Pancreas (tissue), 10 donors: ENCODE data around the gene TSSC4. TPM values are rescaled to one million over a fixed set of nuclear protein-coding genes. Genes with fewer than 3 reads are reported as not detected.

Source experiments
- ATAC-seq, 4 donors: fragments of 200-7000 bp; cut with Tn5 transposase; one replicate each; pipeline versions ENCODE4 v1.8.0 to v1.9.1; 2020; ENCODE audit warnings: mild to moderate bottlenecking in 4 of 4, moderate library complexity in 4 of 4
- DNase-seq, 6 donors: peaks; one replicate each; pipeline ENCODE4 v3.0.0-alpha.2; 2020
- FAIRE-seq: peaks from 2 replicates; lab custom pipeline; 2012; peaks lifted over from hg19 to GRCh38; lab: Jason Lieb, UNC
- H3K27ac ChIP-seq, 4 donors: fragments of 200-600 bp; sonication (generic); 1 replicate in 3 of 4; 2 replicates in 1 of 4; pipeline versions ENCODE4 v1.5.0 to v1.8.0; 2020
- H3K27me3 ChIP-seq, 4 donors: fragments of 200-600 bp; one replicate each; pipeline ENCODE4 v1.8.0; 2021
- H3K36me3 ChIP-seq, 3 donors: fragments of 200-600 bp; sonication (generic) in 1 of 3; one replicate each; pipeline versions ENCODE4 v1.5.0 to v1.8.0; 2020 to 2021
- H3K4me1 ChIP-seq, 3 donors: fragments of 200-600 bp; one replicate each; pipeline ENCODE4 v1.8.0; 2021
- H3K4me3 ChIP-seq, 4 donors: fragments of 200-600 bp; sonication (generic) in 2 of 4; one replicate each; pipeline versions ENCODE4 v1.5.0 to v1.8.0; 2020 to 2021
- H3K9me3 ChIP-seq, 4 donors: fragments of 200-600 bp; one replicate each; pipeline ENCODE4 v1.8.0; 2021
- CTCF ChIP-seq, 4 donors: fragments of 200-600 bp; sonication (generic) in 3 of 4; IDR thresholded peaks; one replicate each; pipeline versions ENCODE4 v1.5.0 to v1.8.0; 2021; ENCODE audit warnings: antibody characterized with exemption in 4 of 4
- WGBS, 2 donors: extraction: QIAGEN DNeasy Blood & Tissue Kit; methylation state at CpG; one replicate each; pipeline ENCODE4 v1.1.7; 2013; 5-methylcytosine and 5-hydroxymethylcytosine counted together
- intact Hi-C, 3 donors: fragments of 100-400 bp; cut with DNase I; formaldehyde crosslinking; loops; one replicate each; pipeline versions ENCODE4 v1.11.1 to v1.14.2; 2022
- polyA plus RNA-seq, 2 donors: library from polyadenylated mRNA; stranded (reverse); fragments of 200-250 nt; gene quantifications; one replicate each; pipeline ENCODE4 v1.2.3, GENCODE V29; 2013
- total RNA-seq, 6 donors: library from RNA; stranded (reverse); fragmentation: NEBNext Ultra II Directional in 4 of 6; extraction: Animal tissue kit (Norgen Biotek cat#: 25700) in 4 of 6; gene quantifications; one replicate each; pipeline versions ENCODE4 v1.2.1 to v1.2.4, GENCODE V29; 2021 to 2023
- donor health status: healthy with polysubstance abuse.
- donor health status: DM: no; HTN: no; CAD: no; lungs with moderate emphysema.
- donor health status: DM: no; HTN: no; CAD: no.
- donor health status: control.
- donor health status: control.
- donor health status: Bipolar disorder and iron deficiency.
- donor health status: DM: yes; HTN: yes; CAD: no.
- donor health status: DM: no; HTN: no; CAD: no.
- donor health status: DM: no; HTN: no; CAD: no.
- donor health status: DM: yes; HTN: yes; CAD: no.

TSSC4 gene
- total and polyA plus RNA-seq, 8 donors: 16.8 to 60.0 (median 22.1) TPM

- Histone ChIP-seq H3K27me3 (no peaks in the 10 kb centered on the region), H3K27ac (no peak overlapping the region), H3K4me3 (no peak overlapping the region), H3K4me1 (peaks cover 11 to 16% (median 12%) of the 10 kb centered on the region in 3 donors), H3K9me3 (no peaks in the 10 kb centered on the region), H3K36me3 (no peaks in the 10 kb centered on the region)
- FAIRE-seq: no peak
- no peak for TF ChIP-seq CTCF (IDR thresholded peaks at IDR 0.05)
- intact Hi-C loops: no loop called here
- DNase-seq: peak in 2 of 6 donors; percentile 54 to 63
- WGBS, 2 donors: 89 to 90% methylated on average over 26 of the region's 26 CpGs
- ATAC-seq: no peak
Observed at GRCh38 chr11:2449548-2450320, 49.2 kb downstream of the TSSC4 start.

- Histone ChIP-seq H3K36me3 (no peaks in the 10 kb centered on the region), H3K4me1 (peaks cover 11 to 16% (median 12%) of the 10 kb centered on the region in 3 donors), H3K27ac (no peak overlapping the region), H3K27me3 (no peaks in the 10 kb centered on the region), H3K9me3 (no peaks in the 10 kb centered on the region), H3K4me3 (no peak overlapping the region)
- intact Hi-C loops: no loop called here
- ATAC-seq: no peak
- WGBS, 2 donors: 89 to 90% methylated on average over 19 of the region's 19 CpGs
- DNase-seq: peak in 2 of 6 donors; percentile 25 to 44
- no peak for TF ChIP-seq CTCF (IDR thresholded peaks at IDR 0.05)
- FAIRE-seq: no peak
Observed at GRCh38 chr11:2450321-2451041, 49.9 kb downstream of the TSSC4 start.

- intact Hi-C loops: no loop called here
- DNase-seq: peak in 2 of 6 donors; percentile 51 to 58
- TF ChIP-seq CTCF (IDR thresholded peaks at IDR 0.05): no peak
- Histone ChIP-seq H3K27ac (no peak overlapping the region), H3K36me3 (no peaks in the 10 kb centered on the region), H3K27me3 (no peaks in the 10 kb centered on the region), H3K4me3 (no peak overlapping the region), H3K9me3 (no peaks in the 10 kb centered on the region), H3K4me1 (peaks cover 11 to 15% (median 12%) of the 10 kb centered on the region in 3 donors)
- no peak for FAIRE-seq
- ATAC-seq: no peak
- whole genome bisulfite sequencing, 2 donors: 94 to 98% methylated on average over 15 of the region's 15 CpGs
Observed at GRCh38 chr11:2451336-2451735, 50.8 kb downstream of the TSSC4 start.

DNA sequence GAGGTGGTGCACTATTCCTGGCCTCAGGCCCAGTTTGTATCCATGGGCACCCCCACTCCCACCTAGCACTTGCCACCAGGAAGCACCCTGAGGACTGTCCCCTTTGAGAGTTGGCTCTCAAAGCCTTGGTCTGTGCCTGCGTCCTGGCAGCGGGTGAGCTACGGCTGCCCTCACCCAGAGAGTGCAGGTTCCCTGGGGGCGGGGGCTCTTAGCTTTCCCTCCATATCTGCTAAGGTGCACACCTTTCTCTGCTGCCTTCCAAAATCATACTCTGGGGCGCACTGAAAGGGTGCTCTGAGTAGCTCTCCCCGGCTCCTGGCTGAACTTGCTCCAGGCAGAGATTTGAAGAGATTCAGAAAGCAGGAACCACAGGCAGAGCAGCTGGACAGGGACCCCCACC, 51.4 kb downstream of the TSSC4 start:
- WGBS, 2 donors: 77 to 78% methylated on average over 6 of the region's 6 CpGs
- peak in 2 of 6 donors; percentile 36 to 45 for DNase-seq

More for the DNA sequence above, 51.4 kb downstream of the TSSC4 start:
- no peak overlapping the region for H3K27ac ChIP-seq
- H3K4me1 ChIP-seq: peaks cover 8 to 11% (median 9%) of the 10 kb centered on the region in 3 donors
- H3K4me3 ChIP-seq: no peak overlapping the region
- H3K27me3 ChIP-seq: no peaks in the 10 kb centered on the region
- FAIRE-seq (no peak), ATAC-seq (peak in 1 of 4 donors; percentile 4)
- H3K36me3 ChIP-seq: no peaks in the 10 kb centered on the region
- TF ChIP-seq CTCF (IDR thresholded peaks at IDR 0.05): no peak
- H3K9me3 ChIP-seq: no peaks in the 10 kb centered on the region
- intact Hi-C loops: no loop called here
